Measurements from ENCODE around the gene SEMA3D. TPM values are rescaled to one million over a fixed set of nuclear protein-coding genes. Genes with fewer than 3 reads are reported as not detected.

The SEMA3D gene
- total and polyA plus RNA-seq, 2 of the 4 experiments (the other 2 are of a cell fraction), result 2.9 to 13.6 TPM

DNA sequence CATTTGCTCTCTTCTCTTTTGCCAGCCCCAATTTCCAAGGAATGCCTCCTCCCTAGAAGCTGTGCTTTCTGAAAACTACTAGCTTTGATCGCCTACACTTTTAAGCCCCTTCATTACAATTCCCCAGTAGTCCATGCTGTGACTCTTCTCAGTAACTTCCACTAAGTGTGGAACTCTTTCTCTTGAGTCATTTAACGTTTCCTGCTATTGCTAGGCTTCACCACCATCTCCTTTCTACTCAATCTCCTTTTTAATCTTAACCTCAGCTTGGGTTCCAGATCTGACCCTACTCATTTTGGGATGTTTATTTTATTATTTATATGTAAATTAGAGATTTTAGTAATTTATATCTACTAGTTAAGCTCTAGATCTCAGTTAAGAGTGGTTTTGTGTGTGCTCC, 14.4 kb upstream of the SEMA3D start:
- H3K14ac ChIP-seq (replicated peaks; ENCODE audit: low read depth, low read length), result no peak overlapping the region
- no peak for TF ChIP-seq USF2 (IDR thresholded peaks at IDR 0.05; ENCODE audit: low read depth, low read length)
- TF ChIP-seq NFE2L2 (IDR thresholded peaks at IDR 0.05; ENCODE audit: low read depth, low read length), result no peak
- TF ChIP-seq CHD1 (IDR thresholded peaks at IDR 0.05; ENCODE audit: low read depth, low read length), result no peak
- H2AFZ ChIP-seq (replicated peaks; ENCODE audit: low read length, poor library complexity), result no peak overlapping the region
- no peak overlapping the region for H3K9ac ChIP-seq (ENCODE audit: low read depth, low read length)
- no peak overlapping the region for H3K27ac ChIP-seq (ENCODE audit: insufficient read depth, low read length)
- H4K91ac ChIP-seq (ENCODE audit: insufficient read depth, low read depth, low read length), result no peak overlapping the region
- H3K9me1 ChIP-seq (ENCODE audit: insufficient read depth, low read length), result no peaks in the 10 kb centered on the region
- ATAC-seq (ENCODE audit: low read depth) (no peak), DNase-seq (no peak)
- in situ Hi-C loops (cut with MboI; ENCODE audit: low sequenced_read_pairs), result no loop called here
- no peak overlapping the region for H3K4me2 ChIP-seq (ENCODE audit: low read depth, low read length)
- CTCF ChIA-PET, result interaction anchor here (1.1 kb wide), 2 partner anchors 15 to 263 kb away, joined by 5 read pairs; partner anchors contain the start of gene SEMA3D
- H3K18ac ChIP-seq (ENCODE audit: low read depth, low read length), result no peak overlapping the region
- H2BK20ac ChIP-seq (ENCODE audit: low read depth, low read length), result no peak overlapping the region
- no peak overlapping the region for H3K23ac ChIP-seq (ENCODE audit: low read depth, low read length)
- H2BK120ac ChIP-seq (ENCODE audit: low read depth, low read length), result no peak overlapping the region
- no peak overlapping the region for H3K56ac ChIP-seq (ENCODE audit: extremely low read depth, insufficient read depth, low read length)
- H4K8ac ChIP-seq (ENCODE audit: low read depth in 2 of 2, low read length in 2 of 2), result no peak overlapping the region
- H2BK5ac ChIP-seq (ENCODE audit: low read depth, low read length, poor library complexity, severe bottlenecking), result no peak overlapping the region
- no peak overlapping the region for H2AK9ac ChIP-seq (replicated peaks; ENCODE audit: low read depth, low read length, poor library complexity)
- no peaks in the 10 kb centered on the region for H4K20me1 ChIP-seq (ENCODE audit: insufficient read depth, low read length)
- no peaks in the 10 kb centered on the region for H3K36me3 ChIP-seq (ENCODE audit: control insufficient read depth, insufficient read depth, low read length)
- intact Hi-C loops (cut with micrococcal nuclease), result no loop called here
- no peaks in the 10 kb centered on the region for H3K4me1 ChIP-seq (ENCODE audit: control insufficient read depth, insufficient read depth, low read length)
- H4K5ac ChIP-seq (ENCODE audit: low read depth, low read length), result no peak overlapping the region
- H2AK5ac ChIP-seq (ENCODE audit: low read depth, low read length), result no peak overlapping the region
- H3K27me3 ChIP-seq (ENCODE audit: control insufficient read depth, insufficient read depth, low read length), result no peaks in the 10 kb centered on the region
- H3K9me3 ChIP-seq (ENCODE audit: control insufficient read depth, insufficient read depth, low read length), result no peaks in the 10 kb centered on the region
- no CpG with 5 or more reads among the region's 2 CpGs for WGBS, 2 experiments (ENCODE audit: extremely low coverage in 2 of 2, insufficient read length in 1 of 2)
- dilution Hi-C loops (cut with HindIII; ENCODE audit: low sequenced_read_pairs, unreplicated experiment), result no loop called here
- no TSS peak for BruUV-seq (replicated peaks)
- no peak overlapping the region for H3K4me3 ChIP-seq (ENCODE audit: insufficient read depth, low read depth, low read length)
- no peak overlapping the region for H3K4ac ChIP-seq (ENCODE audit: low read depth, low read length)
- POLR2A ChIA-PET (ENCODE audit: unreplicated experiment), result no interaction called here
- H2BK15ac ChIP-seq (ENCODE audit: low read depth, low read length), result no peak overlapping the region
- no peaks in the 10 kb centered on the region for H3K79me1 ChIP-seq (ENCODE audit: low read depth in 1 of 2, low read length in 2 of 2)
